ENCODE measurements around the gene DEPP1. TPM values are rescaled to one million over a fixed set of nuclear protein-coding genes. Genes with fewer than 3 reads are reported as not detected.

Gene DEPP1
- total and polyA plus RNA-seq, 9 donors, result 35.6 to 603 (median 174) TPM

DNA sequence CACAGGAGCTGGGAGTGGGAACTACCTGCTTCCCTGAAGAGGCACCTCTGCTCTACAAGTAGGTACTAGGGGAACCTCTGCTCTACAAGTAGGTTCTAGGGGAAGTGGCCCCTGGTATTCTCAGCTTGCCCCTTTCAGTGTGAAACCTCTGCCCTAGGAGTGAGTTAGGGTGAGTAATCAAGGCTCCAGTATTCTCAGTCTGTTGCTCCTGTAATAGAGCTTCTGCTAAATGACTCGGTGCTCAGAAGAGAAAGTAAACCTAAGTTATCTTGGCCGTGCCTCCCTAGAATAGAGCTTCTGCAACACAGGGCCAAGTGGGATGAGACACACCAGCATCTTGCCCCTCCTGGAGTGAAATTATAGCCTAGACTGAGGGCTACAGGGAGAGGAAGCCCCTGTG, 32.4 kb downstream of the DEPP1 start:
- Histone ChIP-seq H3K27ac (no peak overlapping the region), H3K9me3 (no peaks in the 10 kb centered on the region), H3K36me3 (no peaks in the 10 kb centered on the region), H3K4me3 (no peak overlapping the region), H3K4me1 (ENCODE audit: insufficient read depth) (no peaks in the 10 kb centered on the region), H3K27me3 (no peaks in the 10 kb centered on the region)
- intact Hi-C loops (cut with DNase I), result no loop called here
- TF ChIP-seq, protein P1, sequence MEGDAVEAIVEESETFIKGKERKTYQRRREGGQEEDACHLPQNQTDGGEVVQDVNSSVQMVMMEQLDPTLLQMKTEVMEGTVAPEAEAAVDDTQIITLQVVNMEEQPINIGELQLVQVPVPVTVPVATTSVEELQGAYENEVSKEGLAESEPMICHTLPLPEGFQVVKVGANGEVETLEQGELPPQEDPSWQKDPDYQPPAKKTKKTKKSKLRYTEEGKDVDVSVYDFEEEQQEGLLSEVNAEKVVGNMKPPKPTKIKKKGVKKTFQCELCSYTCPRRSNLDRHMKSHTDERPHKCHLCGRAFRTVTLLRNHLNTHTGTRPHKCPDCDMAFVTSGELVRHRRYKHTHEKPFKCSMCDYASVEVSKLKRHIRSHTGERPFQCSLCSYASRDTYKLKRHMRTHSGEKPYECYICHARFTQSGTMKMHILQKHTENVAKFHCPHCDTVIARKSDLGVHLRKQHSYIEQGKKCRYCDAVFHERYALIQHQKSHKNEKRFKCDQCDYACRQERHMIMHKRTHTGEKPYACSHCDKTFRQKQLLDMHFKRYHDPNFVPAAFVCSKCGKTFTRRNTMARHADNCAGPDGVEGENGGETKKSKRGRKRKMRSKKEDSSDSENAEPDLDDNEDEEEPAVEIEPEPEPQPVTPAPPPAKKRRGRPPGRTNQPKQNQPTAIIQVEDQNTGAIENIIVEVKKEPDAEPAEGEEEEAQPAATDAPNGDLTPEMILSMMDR (IDR thresholded peaks at IDR 0.05), result no peak
- TF ChIP-seq POLR2A (IDR thresholded peaks at IDR 0.05) (no peak), EP300 (IDR thresholded peaks at IDR 0.05) (no peak)
- WGBS, 3 donors, result 50 to 77% (median 54%) methylated on average over 2 of the region's 2 CpGs
- DNase-seq, result no peak

DNA sequence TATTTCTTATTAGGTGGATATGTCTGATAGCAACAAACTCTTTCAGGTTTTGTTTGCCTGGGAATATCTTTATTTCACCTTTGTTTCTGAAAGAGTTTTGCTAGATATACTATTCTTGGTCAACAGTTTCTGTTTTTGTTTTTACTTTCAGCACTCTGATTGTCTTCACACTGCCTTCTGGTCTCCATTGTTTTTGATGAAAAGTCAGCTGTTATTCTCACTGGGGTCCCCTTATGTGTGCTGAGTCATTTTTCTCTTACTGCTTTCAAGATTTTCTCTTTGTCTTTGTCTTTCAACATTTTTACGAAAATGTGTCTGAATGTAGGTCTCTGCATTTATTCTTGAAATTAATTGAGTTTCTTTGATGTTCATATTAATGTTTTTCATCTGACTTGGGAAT, 34.3 kb downstream of the DEPP1 start:
- H3K4me1 ChIP-seq (ENCODE audit: insufficient read depth), result no peaks in the 10 kb centered on the region
- no peak overlapping the region for H3K27ac ChIP-seq
- no peaks in the 10 kb centered on the region for H3K27me3 ChIP-seq
- H3K4me3 ChIP-seq, result no peak overlapping the region
- intact Hi-C loops (cut with DNase I), result no loop called here
- no peak for TF ChIP-seq EP300 (IDR thresholded peaks at IDR 0.05)
- TF ChIP-seq, protein P1 (IDR thresholded peaks at IDR 0.05), result no peak
- TF ChIP-seq POLR2A (IDR thresholded peaks at IDR 0.05), result no peak
- 0 to 95% (median 94%) methylated on average over 1 of the region's 1 CpG for WGBS, 3 donors
- DNase-seq, result no peak
- no peaks in the 10 kb centered on the region for H3K36me3 ChIP-seq
- no peaks in the 10 kb centered on the region for H3K9me3 ChIP-seq

DNA sequence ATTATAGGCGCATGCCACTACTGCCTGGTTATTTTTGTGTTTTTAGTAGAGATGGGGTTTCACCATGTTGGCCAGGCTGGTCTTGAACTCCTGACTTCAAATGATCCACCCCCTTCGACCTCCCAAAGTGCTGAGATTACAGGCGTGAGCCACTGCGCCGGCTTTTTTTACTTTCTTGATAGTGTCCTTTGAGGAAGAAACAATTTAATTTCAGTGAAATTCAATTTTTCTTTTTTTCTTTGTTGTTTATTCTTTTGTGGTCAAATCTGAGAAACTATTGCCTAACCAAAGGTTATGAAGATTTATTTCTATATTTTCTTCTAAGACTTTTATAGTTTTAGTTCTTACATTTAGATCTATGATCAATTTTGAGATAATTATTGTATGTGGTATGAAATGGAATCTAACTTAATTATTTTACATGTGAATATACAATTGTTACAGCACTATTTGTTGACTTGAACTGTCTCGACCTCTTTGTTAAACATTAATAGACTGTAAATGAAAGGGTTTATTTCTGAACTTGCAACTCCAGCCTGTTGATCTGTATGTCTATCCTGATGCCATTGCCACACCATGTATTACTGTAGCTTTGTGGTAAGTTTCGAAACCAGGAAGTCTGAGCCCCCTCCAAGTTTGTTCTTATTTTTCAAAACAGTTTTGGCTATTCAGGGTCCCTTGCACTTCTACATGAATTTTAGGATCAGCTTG, 38.8 kb downstream of the DEPP1 start:
- H3K36me3 ChIP-seq, result no peaks in the 10 kb centered on the region
- intact Hi-C loops (cut with DNase I), result loop anchor here in 1 of 4 donors (10.0 kb wide), 1 partner anchor 65 kb away; the partner anchor contains the start of gene ZNF22
- no peak for TF ChIP-seq POLR2A (IDR thresholded peaks at IDR 0.05)
- TF ChIP-seq, protein P1 (IDR thresholded peaks at IDR 0.05), result no peak
- no peak for TF ChIP-seq EP300 (IDR thresholded peaks at IDR 0.05)
- no peaks in the 10 kb centered on the region for H3K9me3 ChIP-seq
- H3K4me3 ChIP-seq, result no peak overlapping the region
- no peak for DNase-seq
- 86 to 91% (median 87%) methylated on average over 7 of the region's 7 CpGs for WGBS, 3 donors
- no peaks in the 10 kb centered on the region for H3K4me1 ChIP-seq (ENCODE audit: insufficient read depth)
- H3K27ac ChIP-seq, result no peak overlapping the region
- H3K27me3 ChIP-seq, result no peaks in the 10 kb centered on the region

DNA sequence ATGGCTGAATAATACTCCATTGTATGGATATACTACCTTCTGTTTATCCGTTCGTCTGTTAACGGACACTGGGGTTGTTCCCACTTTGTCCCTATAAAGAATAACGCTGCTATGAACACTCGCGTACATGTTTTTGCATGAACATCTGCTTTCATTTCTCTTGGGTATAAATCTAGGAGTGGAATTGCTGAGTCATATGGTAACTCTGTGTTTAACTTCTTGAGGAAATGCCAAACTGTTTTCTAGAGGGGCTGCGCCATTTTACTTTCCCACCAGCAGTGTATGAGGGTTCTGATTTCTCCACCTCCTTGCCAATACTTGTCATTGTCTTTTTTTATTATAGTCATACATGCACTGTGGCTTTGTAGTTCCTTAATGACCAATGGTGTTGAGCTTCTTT, 39.7 kb downstream of the DEPP1 start:
- H3K27ac ChIP-seq, result no peak overlapping the region
- no peak overlapping the region for H3K4me3 ChIP-seq
- intact Hi-C loops (cut with DNase I), result loop anchor here in 1 of 4 donors (10.0 kb wide), 1 partner anchor 66 kb away; the partner anchor contains the start of gene ZNF22
- no peaks in the 10 kb centered on the region for H3K36me3 ChIP-seq
- TF ChIP-seq POLR2A (IDR thresholded peaks at IDR 0.05) (no peak), EP300 (IDR thresholded peaks at IDR 0.05) (no peak)
- no peaks in the 10 kb centered on the region for H3K9me3 ChIP-seq
- 90 to 93% (median 93%) methylated on average over 7 of the region's 7 CpGs for WGBS, 3 donors
- H3K4me1 ChIP-seq (ENCODE audit: insufficient read depth), result no peaks in the 10 kb centered on the region
- DNase-seq, result no peak
- no peaks in the 10 kb centered on the region for H3K27me3 ChIP-seq
